GM12891 (cell line): ENCODE measurements around the gene NLGN3.

Experiments
- POLR2A ChIP-seq: IDR thresholded peaks from 2 replicates; pipeline ENCODE4 v1.6.1; 2011; ENCODE audit warnings: low read depth, low read length, control low read depth
- POLR2AphosphoS5 ChIP-seq: IDR thresholded peaks from 2 replicates; pipeline ENCODE4 v1.6.1; 2011; ENCODE audit warnings: low read depth, low read length, control low read depth

DNA sequence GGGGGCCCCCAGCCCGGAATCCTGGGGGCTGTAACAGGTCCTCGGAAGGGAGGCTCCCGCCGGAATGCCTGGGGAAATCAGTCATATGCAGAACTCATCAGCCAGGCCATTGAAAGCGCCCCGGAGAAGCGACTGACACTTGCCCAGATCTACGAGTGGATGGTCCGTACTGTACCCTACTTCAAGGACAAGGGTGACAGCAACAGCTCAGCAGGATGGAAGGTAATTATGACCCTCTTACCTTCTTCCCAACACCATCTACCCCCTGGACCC is 47.9 kb upstream of the NLGN3 start:
- no peak for TF ChIP-seq POLR2A
- TF ChIP-seq POLR2AphosphoS5 = no peak
